ENCODE measurements around the gene LGALS7.
"Not testable (repeated sequence)": the region's sequence is repeated elsewhere in the genome, so short reads cannot be mapped to it uniquely, and the experiment has no call there.

LGALS7 gene

DNA sequence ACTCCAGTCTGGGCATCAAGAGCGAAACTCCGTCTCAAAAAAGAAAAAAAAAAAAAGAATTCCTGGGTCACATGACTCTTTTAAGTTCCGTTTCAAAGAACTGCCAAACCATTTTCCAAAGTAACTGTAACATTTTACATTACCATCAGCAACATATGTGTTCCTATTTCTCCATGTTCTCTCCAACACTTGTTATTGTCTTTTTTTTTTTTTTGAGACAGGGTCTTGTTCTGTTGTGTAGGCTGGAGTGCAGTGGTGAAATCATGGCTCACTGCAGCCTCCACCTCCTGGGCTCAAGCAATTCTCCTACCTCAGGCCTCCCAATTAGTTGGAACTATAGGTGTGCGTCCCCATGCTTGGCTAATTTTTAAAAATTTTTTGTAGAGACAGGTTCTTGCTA lies 22.2 kb upstream of the LGALS7 start:
- Histone ChIP-seq H3K4me3 (ENCODE audit: low read depth in 1 of 2, low read length in 2 of 2) (no peak overlapping the region), H3K4me1 (ENCODE audit: insufficient read depth, low read length) (no peaks in the 10 kb centered on the region), H3K27ac (ENCODE audit: low read depth, low read length) (no peak overlapping the region), H3K9ac (ENCODE audit: low read length) (no peak overlapping the region), H3K27me3 (ENCODE audit: control insufficient read depth in 1 of 2, insufficient read depth in 2 of 2, low read length in 2 of 2) (no peaks in the 10 kb centered on the region), H3K9me3 (ENCODE audit: low read length) (no peaks in the 10 kb centered on the region), H3K36me3 (ENCODE audit: insufficient read depth, low read length) (no peaks in the 10 kb centered on the region)

DNA sequence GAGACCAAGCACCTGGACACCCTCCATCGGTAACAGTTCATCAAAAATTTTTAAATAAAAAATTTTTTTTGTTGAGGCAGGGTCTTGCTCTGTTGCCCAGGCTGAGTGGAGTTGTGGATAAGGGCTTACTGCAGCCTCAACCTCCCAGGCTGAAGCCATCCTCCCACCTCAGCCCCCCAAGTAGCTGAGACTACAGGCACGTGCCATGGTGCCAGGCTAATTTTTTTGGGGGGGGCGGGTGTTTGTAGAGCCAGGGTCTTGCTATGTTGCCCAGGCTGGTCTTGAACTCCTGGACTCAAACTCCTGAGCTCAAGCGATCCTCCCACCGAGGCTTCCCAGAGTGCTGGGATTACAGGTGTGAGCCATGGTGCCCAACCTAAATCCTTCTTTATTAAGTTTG lies 20.4 kb upstream of the LGALS7 start:
- no peaks in the 10 kb centered on the region for H3K36me3 ChIP-seq (ENCODE audit: insufficient read depth, low read length)
- H3K9me3 ChIP-seq (ENCODE audit: low read length) = no peaks in the 10 kb centered on the region
- no peaks in the 10 kb centered on the region for H3K27me3 ChIP-seq (ENCODE audit: control insufficient read depth in 1 of 2, insufficient read depth in 2 of 2, low read length in 2 of 2)
- no peak overlapping the region for H3K9ac ChIP-seq (ENCODE audit: low read length)
- no peak overlapping the region for H3K4me3 ChIP-seq (ENCODE audit: low read depth in 1 of 2, low read length in 2 of 2)
- no peak overlapping the region for H3K27ac ChIP-seq (ENCODE audit: low read depth, low read length)
- no peaks in the 10 kb centered on the region for H3K4me1 ChIP-seq (ENCODE audit: insufficient read depth, low read length)

DNA sequence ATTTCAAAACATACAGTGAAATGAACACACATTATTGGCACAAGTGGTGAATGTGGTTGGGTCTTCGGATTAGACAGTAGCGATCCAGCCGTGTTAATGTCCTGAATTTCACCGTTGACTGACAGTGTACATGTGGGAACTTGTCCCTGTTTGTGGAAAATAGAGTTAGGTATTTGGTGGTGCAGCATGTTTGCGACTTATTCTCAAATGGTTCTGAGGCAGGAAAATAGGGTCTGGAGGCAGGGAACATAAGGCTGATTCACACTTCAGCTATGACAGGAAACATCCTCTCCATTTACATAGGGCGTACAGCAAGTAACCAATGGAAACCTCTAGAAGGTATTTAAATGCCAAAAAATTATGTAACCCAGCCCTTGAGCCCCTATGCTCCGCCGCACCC lies 19.9 kb upstream of the LGALS7 start:
- no peaks in the 10 kb centered on the region for H3K27me3 ChIP-seq (ENCODE audit: control insufficient read depth in 1 of 2, insufficient read depth in 2 of 2, low read length in 2 of 2)
- H3K36me3 ChIP-seq (ENCODE audit: insufficient read depth, low read length) = no peaks in the 10 kb centered on the region
- no peak overlapping the region for H3K4me3 ChIP-seq (ENCODE audit: low read depth in 1 of 2, low read length in 2 of 2)
- H3K9ac ChIP-seq (ENCODE audit: low read length) = no peak overlapping the region
- H3K9me3 ChIP-seq (ENCODE audit: low read length) = no peaks in the 10 kb centered on the region
- H3K4me1 ChIP-seq (ENCODE audit: insufficient read depth, low read length) = no peaks in the 10 kb centered on the region
- no peak overlapping the region for H3K27ac ChIP-seq (ENCODE audit: low read depth, low read length)

- H3K4me3 ChIP-seq (ENCODE audit: low read depth in 1 of 2, low read length in 2 of 2) = no peak overlapping the region
- H3K27me3 ChIP-seq (ENCODE audit: control insufficient read depth in 1 of 2, insufficient read depth in 2 of 2, low read length in 2 of 2) = no peaks in the 10 kb centered on the region
- no peaks in the 10 kb centered on the region for H3K9me3 ChIP-seq (ENCODE audit: low read length)
- no peak overlapping the region for H3K9ac ChIP-seq (ENCODE audit: low read length)
- no peaks in the 10 kb centered on the region for H3K36me3 ChIP-seq (ENCODE audit: insufficient read depth, low read length)
- no peaks in the 10 kb centered on the region for H3K4me1 ChIP-seq (ENCODE audit: insufficient read depth, low read length)
- no peak overlapping the region for H3K27ac ChIP-seq (ENCODE audit: low read depth, low read length)
Measured at GRCh38 chr19:38792250-38793111, 19.2 kb upstream of the LGALS7 start.

GRCh38 chr19:38791451-38792064 lies 18.2 kb upstream of the LGALS7 start:
- H3K9me3 ChIP-seq (ENCODE audit: low read length); H3K4me1 ChIP-seq (ENCODE audit: insufficient read depth, low read length); H3K27me3 ChIP-seq (ENCODE audit: control insufficient read depth in 1 of 2, insufficient read depth in 2 of 2, low read length in 2 of 2); H3K4me3 ChIP-seq (ENCODE audit: low read depth in 1 of 2, low read length in 2 of 2); H3K27ac ChIP-seq (ENCODE audit: low read depth, low read length); H3K36me3 ChIP-seq (ENCODE audit: insufficient read depth, low read length); H3K9ac ChIP-seq (ENCODE audit: low read length): not testable (repeated sequence)

- H3K36me3 ChIP-seq (ENCODE audit: insufficient read depth, low read length); H3K4me3 ChIP-seq (ENCODE audit: low read depth in 1 of 2, low read length in 2 of 2): not testable (repeated sequence)
Measured at GRCh38 chr19:38790507-38791403, 17.4 kb upstream of the LGALS7 start.

GRCh38 chr19:38788478-38789243 lies 15.3 kb upstream of the LGALS7 start, which contains the start of gene LGALS7B:
TSS of gene LGALS7B (plus strand) at chr19:38789200. CDS start at chr19:38789227, 27 bp downstream.
- Histone ChIP-seq H3K27me3 (ENCODE audit: control insufficient read depth in 1 of 2, insufficient read depth in 2 of 2, low read length in 2 of 2) (no peaks in the 10 kb centered on the region), H3K9ac (ENCODE audit: low read length) (no peak within 1 kb of the TSS), H3K36me3 (ENCODE audit: insufficient read depth, low read length) (no peaks in the 10 kb centered on the region), H3K27ac (ENCODE audit: low read depth, low read length) (no peak within 1 kb of the TSS), H3K4me3 (ENCODE audit: low read depth in 1 of 2, low read length in 2 of 2) (no peak within 1 kb of the TSS), H3K4me1 (ENCODE audit: insufficient read depth, low read length) (no peaks in the 10 kb centered on the region), H3K9me3 (ENCODE audit: low read length) (no peaks in the 10 kb centered on the region)

More at GRCh38 chr19:38790507-38791403, 17.4 kb upstream of the LGALS7 start:
- H3K9me3 ChIP-seq (ENCODE audit: low read length); H3K4me1 ChIP-seq (ENCODE audit: insufficient read depth, low read length); H3K9ac ChIP-seq (ENCODE audit: low read length); H3K27me3 ChIP-seq (ENCODE audit: control insufficient read depth in 1 of 2, insufficient read depth in 2 of 2, low read length in 2 of 2); H3K27ac ChIP-seq (ENCODE audit: low read depth, low read length): not testable (repeated sequence)

- no peaks in the 10 kb centered on the region for H3K27me3 ChIP-seq (ENCODE audit: control insufficient read depth in 1 of 2, insufficient read depth in 2 of 2, low read length in 2 of 2)
- H3K9ac ChIP-seq (ENCODE audit: low read length) = no peak overlapping the region
- no peak overlapping the region for H3K4me3 ChIP-seq (ENCODE audit: low read depth in 1 of 2, low read length in 2 of 2)
- H3K27ac ChIP-seq (ENCODE audit: low read depth, low read length) = no peak overlapping the region
- no peaks in the 10 kb centered on the region for H3K9me3 ChIP-seq (ENCODE audit: low read length)
- H3K36me3 ChIP-seq (ENCODE audit: insufficient read depth, low read length) = no peaks in the 10 kb centered on the region
- H3K4me1 ChIP-seq (ENCODE audit: insufficient read depth, low read length) = no peaks in the 10 kb centered on the region
Measured at GRCh38 chr19:38786572-38787265, 13.4 kb upstream of the LGALS7 start.

DNA sequence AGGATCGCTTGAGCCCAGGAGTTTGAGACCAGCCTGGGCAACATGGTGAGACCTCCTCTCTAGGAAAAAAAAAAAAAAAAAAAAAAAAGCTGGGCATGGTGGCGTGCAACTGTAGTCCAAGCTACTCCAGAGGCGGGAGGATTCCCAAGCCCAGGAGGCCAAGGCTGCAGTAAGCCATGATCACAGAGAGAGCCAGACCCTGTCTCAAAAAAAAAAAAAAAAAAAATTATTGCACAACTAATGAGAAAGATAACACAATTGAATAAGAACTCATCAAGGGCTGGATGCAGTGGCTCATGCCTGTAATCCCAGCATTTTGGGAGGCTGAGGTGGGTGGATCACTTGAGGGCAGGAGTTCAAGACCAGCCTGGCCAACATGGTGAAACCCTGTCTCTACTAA lies 12.7 kb upstream of the LGALS7 start:
- H3K36me3 ChIP-seq (ENCODE audit: insufficient read depth, low read length); H3K27me3 ChIP-seq (ENCODE audit: control insufficient read depth in 1 of 2, insufficient read depth in 2 of 2, low read length in 2 of 2); H3K4me1 ChIP-seq (ENCODE audit: insufficient read depth, low read length); H3K9ac ChIP-seq (ENCODE audit: low read length); H3K9me3 ChIP-seq (ENCODE audit: low read length); H3K4me3 ChIP-seq (ENCODE audit: low read depth in 1 of 2, low read length in 2 of 2); H3K27ac ChIP-seq (ENCODE audit: low read depth, low read length): not testable (repeated sequence)

- Histone ChIP-seq H3K27me3 (ENCODE audit: control insufficient read depth in 1 of 2, insufficient read depth in 2 of 2, low read length in 2 of 2) (peaks cover 0 to 4% of the 10 kb centered on the region in 2 donors), H3K9me3 (ENCODE audit: low read length) (no peaks in the 10 kb centered on the region), H3K4me3 (ENCODE audit: low read depth in 1 of 2, low read length in 2 of 2) (no peak overlapping the region), H3K9ac (ENCODE audit: low read length) (no peak overlapping the region), H3K27ac (ENCODE audit: low read depth, low read length) (no peak overlapping the region), H3K36me3 (ENCODE audit: insufficient read depth, low read length) (no peaks in the 10 kb centered on the region), H3K4me1 (ENCODE audit: insufficient read depth, low read length) (no peaks in the 10 kb centered on the region)
Measured at GRCh38 chr19:38785187-38785699, 11.9 kb upstream of the LGALS7 start.
